Measurements from ENCODE around the gene CENPVL1. TPM values are rescaled to one million over a fixed set of nuclear protein-coding genes. Genes with fewer than 3 reads are reported as not detected.
"Not testable (repeated sequence)": the region's sequence is repeated elsewhere in the genome, so short reads cannot be mapped to it uniquely, and the experiment has no call there.

Gene CENPVL1
- not detected in 2 replicates for total RNA-seq

- H3K36me3 Mint-ChIP-seq (ENCODE audit: low read depth); H3K4me3 Mint-ChIP-seq; H3K27ac Mint-ChIP-seq; H3K4me1 Mint-ChIP-seq; DNase-seq; H3K27me3 Mint-ChIP-seq; intact Hi-C loops (cut with micrococcal nuclease); H3K9me3 Mint-ChIP-seq: not testable (repeated sequence)
These were observed at the start of gene CENPVL1 for GRCh38 chrX:51710277-51711164. Gene CENPVL1 (plus strand): TSS chrX:51710512. CDS start chrX:51710512, 0 bp downstream.

- DNase-seq: no peak
- H3K27ac Mint-ChIP-seq: no peak overlapping the region
- H3K36me3 Mint-ChIP-seq (ENCODE audit: low read depth): no peaks in the 10 kb centered on the region
- peaks cover 4% of the 10 kb centered on the region for H3K4me1 Mint-ChIP-seq
- peaks cover 3% of the 10 kb centered on the region for H3K9me3 Mint-ChIP-seq
- intact Hi-C loops (cut with micrococcal nuclease): no loop called here
- peak overlapping the region; percentile 35 for H3K4me3 Mint-ChIP-seq
- peaks cover 5% of the 10 kb centered on the region for H3K27me3 Mint-ChIP-seq
These were observed 44.3 kb upstream of the CENPVL1 start for GRCh38 chrX:51665981-51666380.

GRCh38 chrX:51679689-51680433, 30.5 kb upstream of the CENPVL1 start:
- H3K27ac Mint-ChIP-seq; intact Hi-C loops (cut with micrococcal nuclease); H3K4me3 Mint-ChIP-seq; H3K4me1 Mint-ChIP-seq; DNase-seq; H3K9me3 Mint-ChIP-seq; H3K27me3 Mint-ChIP-seq; H3K36me3 Mint-ChIP-seq (ENCODE audit: low read depth): not testable (repeated sequence)

- H3K36me3 Mint-ChIP-seq (ENCODE audit: low read depth); intact Hi-C loops (cut with micrococcal nuclease); H3K9me3 Mint-ChIP-seq; H3K27ac Mint-ChIP-seq; DNase-seq; H3K4me1 Mint-ChIP-seq; H3K27me3 Mint-ChIP-seq; H3K4me3 Mint-ChIP-seq: not testable (repeated sequence)
These were observed 28.2 kb upstream of the CENPVL1 start for GRCh38 chrX:51681808-51682719.

GRCh38 chrX:51682720-51683062, 27.6 kb upstream of the CENPVL1 start, which contains the start of gene CENPVL2:
Gene CENPVL2 (minus strand): TSS chrX:51682831. CDS start chrX:51682831, 0 bp downstream.
- H3K4me1 Mint-ChIP-seq; H3K9me3 Mint-ChIP-seq; intact Hi-C loops (cut with micrococcal nuclease); H3K27me3 Mint-ChIP-seq; H3K36me3 Mint-ChIP-seq (ENCODE audit: low read depth); H3K27ac Mint-ChIP-seq; H3K4me3 Mint-ChIP-seq; DNase-seq: not testable (repeated sequence)

- no peak overlapping the region for H3K4me3 Mint-ChIP-seq
- H3K27ac Mint-ChIP-seq: no peak overlapping the region
- DNase-seq: peak; percentile 4
- H3K4me1 Mint-ChIP-seq: no peaks in the 10 kb centered on the region
- intact Hi-C loops (cut with micrococcal nuclease): no loop called here
- no peaks in the 10 kb centered on the region for H3K36me3 Mint-ChIP-seq (ENCODE audit: low read depth)
- no peaks in the 10 kb centered on the region for H3K9me3 Mint-ChIP-seq
- no peaks in the 10 kb centered on the region for H3K27me3 Mint-ChIP-seq
These were observed 16.1 kb upstream of the CENPVL1 start for GRCh38 chrX:51694254-51694653.

- Mint-ChIP-seq H3K4me1 (no peaks in the 10 kb centered on the region), H3K36me3 (ENCODE audit: low read depth) (no peaks in the 10 kb centered on the region)
- intact Hi-C loops (cut with micrococcal nuclease): no loop called here
These were observed 12.9 kb upstream of the CENPVL1 start for GRCh38 chrX:51697397-51697796.

GRCh38 chrX:51712943-51713647, 2.8 kb downstream of the CENPVL1 start:
- intact Hi-C loops (cut with micrococcal nuclease): not testable (repeated sequence)

More at GRCh38 chrX:51697397-51697796, 12.9 kb upstream of the CENPVL1 start:
- Mint-ChIP-seq H3K27ac (no peak overlapping the region), H3K9me3 (no peaks in the 10 kb centered on the region), H3K4me3 (no peak overlapping the region), H3K27me3 (no peaks in the 10 kb centered on the region)
- DNase-seq: peak; percentile 12

GRCh38 chrX:51728202-51728601, 17.9 kb downstream of the CENPVL1 start:
- Mint-ChIP-seq H3K4me3 (no peak overlapping the region), H3K36me3 (ENCODE audit: low read depth) (no peaks in the 10 kb centered on the region)
- DNase-seq: no peak

More at GRCh38 chrX:51712943-51713647, 2.8 kb downstream of the CENPVL1 start:
- H3K27ac Mint-ChIP-seq; H3K9me3 Mint-ChIP-seq; DNase-seq; H3K4me1 Mint-ChIP-seq; H3K36me3 Mint-ChIP-seq (ENCODE audit: low read depth); H3K4me3 Mint-ChIP-seq; H3K27me3 Mint-ChIP-seq: not testable (repeated sequence)

GRCh38 chrX:51737091-51737490, 26.8 kb downstream of the CENPVL1 start:
- no peak overlapping the region for H3K4me3 Mint-ChIP-seq
- H3K36me3 Mint-ChIP-seq (ENCODE audit: low read depth): no peaks in the 10 kb centered on the region
- intact Hi-C loops (cut with micrococcal nuclease): no loop called here
- no peak for DNase-seq
- no peaks in the 10 kb centered on the region for H3K9me3 Mint-ChIP-seq
- no peaks in the 10 kb centered on the region for H3K4me1 Mint-ChIP-seq
- H3K27me3 Mint-ChIP-seq: peaks cover 23% of the 10 kb centered on the region
- no peak overlapping the region for H3K27ac Mint-ChIP-seq

More at GRCh38 chrX:51728202-51728601, 17.9 kb downstream of the CENPVL1 start:
- Mint-ChIP-seq H3K27me3 (peaks cover 2% of the 10 kb centered on the region), H3K9me3 (no peaks in the 10 kb centered on the region), H3K27ac (no peak overlapping the region), H3K4me1 (no peaks in the 10 kb centered on the region)
- intact Hi-C loops (cut with micrococcal nuclease): no loop called here

- DNase-seq: no peak
- Mint-ChIP-seq H3K4me3 (peak overlapping the region; percentile 94), H3K27ac (no peak overlapping the region), H3K27me3 (peaks cover 8% of the 10 kb centered on the region), H3K4me1 (peaks cover 17% of the 10 kb centered on the region), H3K36me3 (ENCODE audit: low read depth) (peaks cover 30% of the 10 kb centered on the region), H3K9me3 (peaks cover 9% of the 10 kb centered on the region)
- intact Hi-C loops (cut with micrococcal nuclease): no loop called here
These were observed 32.3 kb downstream of the CENPVL1 start for GRCh38 chrX:51742586-51742985.

- Mint-ChIP-seq H3K4me3 (peak within 1 kb of the TSS; percentile 94), H3K36me3 (ENCODE audit: low read depth) (peaks cover 30% of the 10 kb centered on the region), H3K4me1 (peaks cover 17% of the 10 kb centered on the region), H3K27me3 (peaks cover 3% of the 10 kb centered on the region), H3K27ac (peak within 1 kb of the TSS; percentile 91), H3K9me3 (peaks cover 9% of the 10 kb centered on the region)
- intact Hi-C loops (cut with micrococcal nuclease): loop anchor here (1.0 kb wide), 1 partner anchor 60 kb away; no protein-coding TSS in a partner anchor
- DNase-seq: peak; percentile 89
These were observed 33.1 kb downstream of the CENPVL1 start, which contains the start of gene GSPT2 for GRCh38 chrX:51743179-51743957. Gene GSPT2 (plus strand): TSS chrX:51743442. CDS start chrX:51743627, 185 bp downstream.
